Transverse colon (tissue), 4 donors: ENCODE measurements around the gene FYB2. TPM values are rescaled to one million over a fixed set of nuclear protein-coding genes. Genes with fewer than 3 reads are reported as not detected.

Source experiments
- DNase-seq: peaks from one replicate; pipeline ENCODE4 v3.0.0-alpha.2; 2019
- H3K27ac ChIP-seq, 4 donors: fragments of 200-600 bp; sonication (generic); 2 replicates each; pipeline ENCODE4 v1.5.1; 2016 to 2018; ENCODE audit warnings: inconsistent platforms in 4 of 4
- H3K27me3 ChIP-seq: fragments of 200-600 bp; sonication (generic); 2 replicates; pipeline ENCODE4 v1.5.1; 2017; ENCODE audit warnings: inconsistent platforms
- H3K36me3 ChIP-seq, 4 donors: fragments of 200-600 bp; sonication (generic); 2 replicates each; pipeline ENCODE4 v1.5.1; 2017 to 2019; ENCODE audit warnings: inconsistent platforms in 4 of 4
- H3K4me1 ChIP-seq, 4 donors: fragments of 200-600 bp; sonication (generic); 2 replicates each; pipeline ENCODE4 v1.5.1; 2017 to 2020; ENCODE audit warnings: inconsistent platforms in 4 of 4
- H3K4me3 ChIP-seq, 4 donors: fragments of 200-600 bp; sonication (generic); 1 replicate in 1 of 4; 2 replicates in 3 of 4; pipeline versions ENCODE4 v1.5.1 to v1.6.1; 2017 to 2019; ENCODE audit warnings: inconsistent platforms in 4 of 4
- H3K9me3 ChIP-seq, 2 donors: fragments of 200-600 bp; sonication (generic); 2 replicates each; pipeline ENCODE4 v1.5.1; 2017 to 2019; ENCODE audit warnings: inconsistent platforms in 2 of 2
- EP300 ChIP-seq: sonication (generic); formaldehyde crosslinking; IDR thresholded peaks from one replicate; pipeline ENCODE4 v1.6.1; 2017; ENCODE audit warnings: antibody characterized with exemption, low read depth
- POLR2A ChIP-seq: fragments of 450-650 bp; IDR thresholded peaks from one replicate; pipeline ENCODE4 v1.6.1; 2016; ENCODE audit warnings: antibody characterized with exemption, mild to moderate bottlenecking, moderate library complexity
- POLR2AphosphoS5 ChIP-seq, 3 donors: sonication (generic); formaldehyde crosslinking; IDR thresholded peaks; one replicate each; pipeline ENCODE4 v1.6.1; 2016; ENCODE audit warnings: antibody characterized with exemption in 3 of 3
- WGBS, 2 donors: methylation state at CpG; one replicate each; pipeline ENCODE4 v1.1.5; 2018; ENCODE audit warnings: low coverage in 1 of 2; 5-methylcytosine and 5-hydroxymethylcytosine counted together
- in situ Hi-C, 4 donors: fragments of 200-750 bp; cut with MboI; loops; one replicate each; pipeline versions ENCODE4 v1.15.0 to v1.15.1; 2017; ENCODE audit warnings: low sequenced_read_pairs in 3 of 4, low pct_ligation_motif_present in 1 of 4, low pct_unique_long_range_greater_than_20kb in 1 of 4
- intact Hi-C: fragments of 100-400 bp; cut with DNase I; formaldehyde crosslinking; loops from one replicate; pipeline ENCODE4 v1.15.1; 2023; ENCODE audit warnings: low total_unique reads
- total RNA-seq, 4 donors: library from RNA; depleted of rRNA; stranded (reverse); fragments of >200 nt; gene quantifications; one replicate each; pipeline ENCODE4 v1.1.0, GENCODE V29; 2016
- TF ChIP-seq, protein P1 (sequence below), 5 experiments: fragments of 200-600 bp in 3 of 5; fragments of 450-650 bp in 2 of 5; sonication (generic) in 3 of 5; IDR thresholded peaks; 1 replicate in 2 of 5; 2 replicates in 3 of 5; pipeline ENCODE4 v1.5.1; 2016 to 2017; ENCODE audit warnings: antibody characterized with exemption in 5 of 5, inconsistent platforms in 3 of 5, mild to moderate bottlenecking in 2 of 5, moderate library complexity in 1 of 5

Gene FYB2
- total RNA-seq, 4 donors from 2014 or later, result 2.4 to 7.1 (median 5.6) TPM

GRCh38 chr1:56827711-56828110, 8.5 kb upstream of the FYB2 start:
- Histone ChIP-seq H3K4me3 (no peak overlapping the region), H3K4me1 (no peaks in the 10 kb centered on the region), H3K9me3 (no peaks in the 10 kb centered on the region), H3K27ac (no peak overlapping the region), H3K36me3 (no peaks in the 10 kb centered on the region), H3K27me3 (peaks cover 16% of the 10 kb centered on the region)
- DNase-seq, result no peak
- intact Hi-C loops (no loop called here), in situ Hi-C loops (loop anchor here in 3 of 4 donors (25.0 kb wide), 2 partner anchors 1210 to 1335 kb away; no protein-coding TSS in a partner anchor)
- TF ChIP-seq POLR2A (no peak), POLR2AphosphoS5 (IDR thresholded peaks at IDR 0.05) (no peak), EP300 (no peak)
- TF ChIP-seq, protein P1, sequence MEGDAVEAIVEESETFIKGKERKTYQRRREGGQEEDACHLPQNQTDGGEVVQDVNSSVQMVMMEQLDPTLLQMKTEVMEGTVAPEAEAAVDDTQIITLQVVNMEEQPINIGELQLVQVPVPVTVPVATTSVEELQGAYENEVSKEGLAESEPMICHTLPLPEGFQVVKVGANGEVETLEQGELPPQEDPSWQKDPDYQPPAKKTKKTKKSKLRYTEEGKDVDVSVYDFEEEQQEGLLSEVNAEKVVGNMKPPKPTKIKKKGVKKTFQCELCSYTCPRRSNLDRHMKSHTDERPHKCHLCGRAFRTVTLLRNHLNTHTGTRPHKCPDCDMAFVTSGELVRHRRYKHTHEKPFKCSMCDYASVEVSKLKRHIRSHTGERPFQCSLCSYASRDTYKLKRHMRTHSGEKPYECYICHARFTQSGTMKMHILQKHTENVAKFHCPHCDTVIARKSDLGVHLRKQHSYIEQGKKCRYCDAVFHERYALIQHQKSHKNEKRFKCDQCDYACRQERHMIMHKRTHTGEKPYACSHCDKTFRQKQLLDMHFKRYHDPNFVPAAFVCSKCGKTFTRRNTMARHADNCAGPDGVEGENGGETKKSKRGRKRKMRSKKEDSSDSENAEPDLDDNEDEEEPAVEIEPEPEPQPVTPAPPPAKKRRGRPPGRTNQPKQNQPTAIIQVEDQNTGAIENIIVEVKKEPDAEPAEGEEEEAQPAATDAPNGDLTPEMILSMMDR (IDR thresholded peaks at IDR 0.05), result no peak

DNA sequence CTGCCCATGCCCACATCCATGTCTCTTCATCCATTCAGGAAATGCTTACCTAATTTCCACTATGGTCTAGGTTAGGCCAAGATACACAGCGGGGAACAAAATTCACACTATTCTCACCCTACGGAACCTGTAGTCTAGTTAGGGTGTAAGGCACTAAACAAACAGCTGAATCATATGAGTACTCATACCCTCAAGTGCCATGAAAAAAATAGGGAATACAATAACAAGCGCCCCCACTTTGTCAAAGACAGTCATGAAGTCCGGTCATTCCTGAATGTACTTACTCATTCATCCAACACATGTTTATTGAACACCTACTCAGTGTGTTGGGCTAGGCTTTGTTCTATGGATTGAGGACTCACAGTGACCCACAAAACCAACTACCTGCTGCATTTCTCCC, 6.2 kb upstream of the FYB2 start:
- in situ Hi-C loops, result loop anchor here in 3 of 4 donors (25.0 kb wide), 2 partner anchors 1212 to 1337 kb away; no protein-coding TSS in a partner anchor
- Histone ChIP-seq H3K36me3 (no peaks in the 10 kb centered on the region), H3K9me3 (no peaks in the 10 kb centered on the region), H3K27ac (no peak overlapping the region), H3K27me3 (peaks cover 6% of the 10 kb centered on the region), H3K4me1 (peaks cover 0 to 8% (median 2%) of the 10 kb centered on the region in 4 donors), H3K4me3 (no peak overlapping the region)
- DNase-seq, result no peak
- TF ChIP-seq, protein P1 (IDR thresholded peaks at IDR 0.05), result no peak
- TF ChIP-seq POLR2A (no peak), POLR2AphosphoS5 (IDR thresholded peaks at IDR 0.05) (no peak), EP300 (no peak)
- intact Hi-C loops, result no loop called here
- 60 to 79% methylated on average over 2 to 4 of the region's 4 CpGs for WGBS, 2 donors

- no peak for DNase-seq
- Histone ChIP-seq H3K36me3 (no peaks in the 10 kb centered on the region), H3K27me3 (peaks cover 2% of the 10 kb centered on the region), H3K4me3 (no peak overlapping the region), H3K9me3 (no peaks in the 10 kb centered on the region), H3K4me1 (peaks cover 0 to 8% (median 2%) of the 10 kb centered on the region in 4 donors), H3K27ac (no peak overlapping the region)
- in situ Hi-C loops (loop anchor here in 3 of 4 donors (25.0 kb wide), 2 partner anchors 1212 to 1337 kb away; no protein-coding TSS in a partner anchor), intact Hi-C loops (no loop called here)
- TF ChIP-seq EP300 (no peak), POLR2AphosphoS5 (IDR thresholded peaks at IDR 0.05) (no peak), POLR2A (no peak)
- TF ChIP-seq, protein P1 (IDR thresholded peaks at IDR 0.05), result no peak
- 74 to 100% methylated on average over 1 of the region's 1 CpG for WGBS, 2 donors
Observed at GRCh38 chr1:56824938-56825337, 5.7 kb upstream of the FYB2 start.

DNA sequence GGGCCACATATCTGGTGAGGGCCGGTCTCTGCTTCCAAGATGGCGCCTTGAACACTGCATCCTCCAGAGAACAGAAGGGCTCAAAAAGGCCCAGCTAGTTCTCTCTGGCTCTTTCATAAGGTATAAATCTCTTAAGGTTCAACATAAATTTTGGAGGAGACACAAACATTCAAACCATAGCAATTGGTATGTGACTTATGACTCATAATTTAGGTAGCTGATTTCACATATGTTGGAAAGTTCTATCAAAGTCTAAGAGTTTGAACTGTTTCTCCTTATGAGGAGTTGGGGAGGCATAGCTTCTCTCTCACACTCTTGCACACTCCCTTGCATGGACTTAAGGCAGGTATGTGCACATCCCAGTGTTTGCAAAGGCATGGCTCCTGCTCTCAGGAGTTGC, 5.1 kb upstream of the FYB2 start:
- WGBS, 2 donors, result 80 to 96% methylated on average over 1 to 2 of the region's 2 CpGs
- Histone ChIP-seq H3K27me3 (peaks cover 2% of the 10 kb centered on the region), H3K4me3 (no peak overlapping the region), H3K9me3 (no peaks in the 10 kb centered on the region), H3K36me3 (no peaks in the 10 kb centered on the region), H3K27ac (no peak overlapping the region), H3K4me1 (peaks cover 0 to 12% (median 4%) of the 10 kb centered on the region in 4 donors)
- TF ChIP-seq POLR2AphosphoS5 (IDR thresholded peaks at IDR 0.05) (no peak), EP300 (no peak), POLR2A (no peak)
- TF ChIP-seq, protein P1 (IDR thresholded peaks at IDR 0.05), result no peak
- in situ Hi-C loops (no loop called here), intact Hi-C loops (no loop called here)
- no peak for DNase-seq
